ENCODE measurements around the gene GGA3. TPM values are rescaled to one million over a fixed set of nuclear protein-coding genes. Genes with fewer than 3 reads are reported as not detected.
"Not testable (repeated sequence)": the region's sequence is repeated elsewhere in the genome, so short reads cannot be mapped to it uniquely, and the experiment has no call there.

GGA3 gene
- polyA plus RNA-seq, 1 donor, result 41.3 TPM

GRCh38 chr17:75218131-75218530 is 43.3 kb downstream of the GGA3 start:
- WGBS (ENCODE audit: insufficient coverage, low lambda C conversion rate), result no CpG with 5 or more reads among the region's 6 CpGs
- peaks cover 73% of the 10 kb centered on the region for H3K36me3 ChIP-seq (ENCODE audit: control insufficient read depth, insufficient read depth, low read length)
- H3K4me1 ChIP-seq (ENCODE audit: control insufficient read depth, insufficient read depth, low read length), result no peaks in the 10 kb centered on the region
- no peak for DNase-seq
- no peak overlapping the region for H3K27ac ChIP-seq (ENCODE audit: low read length)
- H3K27me3 ChIP-seq (ENCODE audit: control insufficient read depth, insufficient read depth, low read length), result no peaks in the 10 kb centered on the region
- no peaks in the 10 kb centered on the region for H3K9me3 ChIP-seq (ENCODE audit: control insufficient read depth, low read depth, low read length)
- no peak overlapping the region for H3K4me3 ChIP-seq (ENCODE audit: low read length)

GRCh38 chr17:75209061-75209460 is 52.3 kb downstream of the GGA3 start:
- DNase-seq, result no peak
- H3K27me3 ChIP-seq (ENCODE audit: control insufficient read depth, insufficient read depth, low read length), result no peaks in the 10 kb centered on the region
- H3K27ac ChIP-seq (ENCODE audit: low read length), result no peak overlapping the region
- H3K4me1 ChIP-seq (ENCODE audit: control insufficient read depth, insufficient read depth, low read length), result peaks cover 19% of the 10 kb centered on the region
- H3K9me3 ChIP-seq (ENCODE audit: control insufficient read depth, low read depth, low read length), result no peaks in the 10 kb centered on the region
- no peak overlapping the region for H3K4me3 ChIP-seq (ENCODE audit: low read length)
- peaks cover 38% of the 10 kb centered on the region for H3K36me3 ChIP-seq (ENCODE audit: control insufficient read depth, insufficient read depth, low read length)
- 91% methylated on average over 1 of the region's 3 CpGs for WGBS (ENCODE audit: insufficient coverage, low lambda C conversion rate)

- no peaks in the 10 kb centered on the region for H3K9me3 ChIP-seq (ENCODE audit: control insufficient read depth, low read depth, low read length)
- H3K4me1 ChIP-seq (ENCODE audit: control insufficient read depth, insufficient read depth, low read length), result peaks cover 19% of the 10 kb centered on the region
- peaks cover 32% of the 10 kb centered on the region for H3K36me3 ChIP-seq (ENCODE audit: control insufficient read depth, insufficient read depth, low read length)
- WGBS (ENCODE audit: insufficient coverage, low lambda C conversion rate), result 69% methylated on average over 3 of the region's 9 CpGs
- H3K4me3 ChIP-seq (ENCODE audit: low read length), result no peak overlapping the region
- H3K27ac ChIP-seq (ENCODE audit: low read length), result peak overlapping the region; percentile 70
- DNase-seq, result peak; percentile 52 to 79
- no peaks in the 10 kb centered on the region for H3K27me3 ChIP-seq (ENCODE audit: control insufficient read depth, insufficient read depth, low read length)
Observed at GRCh38 chr17:75208161-75208560, 53.2 kb downstream of the GGA3 start.

GRCh38 chr17:75207760-75208159 is 53.6 kb downstream of the GGA3 start:
- no peak for DNase-seq
- no peak overlapping the region for H3K4me3 ChIP-seq (ENCODE audit: low read length)
- H3K36me3 ChIP-seq (ENCODE audit: control insufficient read depth, insufficient read depth, low read length), result peaks cover 28% of the 10 kb centered on the region
- no CpG with 5 or more reads among the region's 12 CpGs for WGBS (ENCODE audit: insufficient coverage, low lambda C conversion rate)
- peak overlapping the region; percentile 70 for H3K27ac ChIP-seq (ENCODE audit: low read length)
- H3K4me1 ChIP-seq (ENCODE audit: control insufficient read depth, insufficient read depth, low read length), result peaks cover 19% of the 10 kb centered on the region
- no peaks in the 10 kb centered on the region for H3K9me3 ChIP-seq (ENCODE audit: control insufficient read depth, low read depth, low read length)
- H3K27me3 ChIP-seq (ENCODE audit: control insufficient read depth, insufficient read depth, low read length), result no peaks in the 10 kb centered on the region

- Histone ChIP-seq H3K4me1 (ENCODE audit: control insufficient read depth, insufficient read depth, low read length) (peaks cover 19% of the 10 kb centered on the region), H3K36me3 (ENCODE audit: control insufficient read depth, insufficient read depth, low read length) (peaks cover 23% of the 10 kb centered on the region)
- H3K27me3 ChIP-seq (ENCODE audit: control insufficient read depth, insufficient read depth, low read length); H3K27ac ChIP-seq (ENCODE audit: low read length); H3K9me3 ChIP-seq (ENCODE audit: control insufficient read depth, low read depth, low read length); H3K4me3 ChIP-seq (ENCODE audit: low read length); DNase-seq: not testable (repeated sequence)
- WGBS (ENCODE audit: insufficient coverage, low lambda C conversion rate), result no CpG with 5 or more reads among the region's 8 CpGs
Observed at GRCh38 chr17:75207050-75207407, 54.4 kb downstream of the GGA3 start.

GRCh38 chr17:75205793-75206163 is 55.6 kb downstream of the GGA3 start:
- DNase-seq, result no peak
- H3K27me3 ChIP-seq (ENCODE audit: control insufficient read depth, insufficient read depth, low read length), result no peaks in the 10 kb centered on the region
- no peaks in the 10 kb centered on the region for H3K9me3 ChIP-seq (ENCODE audit: control insufficient read depth, low read depth, low read length)
- H3K4me3 ChIP-seq (ENCODE audit: low read length), result peak overlapping the region; percentile 75
- H3K36me3 ChIP-seq (ENCODE audit: control insufficient read depth, insufficient read depth, low read length), result peaks cover 13% of the 10 kb centered on the region
- 0% methylated on average over 3 of the region's 22 CpGs for WGBS (ENCODE audit: insufficient coverage, low lambda C conversion rate)
- H3K4me1 ChIP-seq (ENCODE audit: control insufficient read depth, insufficient read depth, low read length), result peaks cover 19% of the 10 kb centered on the region
- peak overlapping the region; percentile 94 for H3K27ac ChIP-seq (ENCODE audit: low read length)

- WGBS (ENCODE audit: insufficient coverage, low lambda C conversion rate), result no CpG with 5 or more reads among the region's 57 CpGs
- peaks cover 8% of the 10 kb centered on the region for H3K36me3 ChIP-seq (ENCODE audit: control insufficient read depth, insufficient read depth, low read length)
- H3K4me3 ChIP-seq (ENCODE audit: low read length), result peak within 1 kb of the TSS; percentile 75
Observed at GRCh38 chr17:75205037-75205792, 56.2 kb downstream of the GGA3 start, which contains the start of gene NUP85. Gene NUP85 (plus strand): TSS chr17:75205679. CDS start chr17:75205762, 83 bp downstream.

GRCh38 chr17:75199886-75200618 is 61.4 kb downstream of the GGA3 start:
- WGBS (ENCODE audit: insufficient coverage, low lambda C conversion rate), result no CpG with 5 or more reads among the region's 6 CpGs
- Histone ChIP-seq H3K9me3 (ENCODE audit: control insufficient read depth, low read depth, low read length) (no peaks in the 10 kb centered on the region), H3K4me1 (ENCODE audit: control insufficient read depth, insufficient read depth, low read length) (peaks cover 4% of the 10 kb centered on the region), H3K36me3 (ENCODE audit: control insufficient read depth, insufficient read depth, low read length) (no peaks in the 10 kb centered on the region), H3K4me3 (ENCODE audit: low read length) (no peak overlapping the region), H3K27ac (ENCODE audit: low read length) (no peak overlapping the region), H3K27me3 (ENCODE audit: control insufficient read depth, insufficient read depth, low read length) (no peaks in the 10 kb centered on the region)
- DNase-seq, result no peak

More at GRCh38 chr17:75205037-75205792, 56.2 kb downstream of the GGA3 start, which contains the start of gene NUP85:
- DNase-seq, result peak; percentile 91 to 95
- Histone ChIP-seq H3K9me3 (ENCODE audit: control insufficient read depth, low read depth, low read length) (no peaks in the 10 kb centered on the region), H3K4me1 (ENCODE audit: control insufficient read depth, insufficient read depth, low read length) (peaks cover 19% of the 10 kb centered on the region), H3K27ac (ENCODE audit: low read length) (peak within 1 kb of the TSS; percentile 94), H3K27me3 (ENCODE audit: control insufficient read depth, insufficient read depth, low read length) (no peaks in the 10 kb centered on the region)

- no peaks in the 10 kb centered on the region for H3K36me3 ChIP-seq (ENCODE audit: control insufficient read depth, insufficient read depth, low read length)
- no peaks in the 10 kb centered on the region for H3K27me3 ChIP-seq (ENCODE audit: control insufficient read depth, insufficient read depth, low read length)
- no CpG with 5 or more reads among the region's 5 CpGs for WGBS (ENCODE audit: insufficient coverage, low lambda C conversion rate)
- H3K9me3 ChIP-seq (ENCODE audit: control insufficient read depth, low read depth, low read length), result no peaks in the 10 kb centered on the region
- no peak overlapping the region for H3K4me3 ChIP-seq (ENCODE audit: low read length)
- no peak overlapping the region for H3K27ac ChIP-seq (ENCODE audit: low read length)
- H3K4me1 ChIP-seq (ENCODE audit: control insufficient read depth, insufficient read depth, low read length), result no peaks in the 10 kb centered on the region
- DNase-seq, result no peak
Observed at GRCh38 chr17:75194879-75195278, 66.5 kb downstream of the GGA3 start.

- Histone ChIP-seq H3K27me3 (ENCODE audit: control insufficient read depth, insufficient read depth, low read length) (no peaks in the 10 kb centered on the region), H3K27ac (ENCODE audit: low read length) (no peak overlapping the region), H3K9me3 (ENCODE audit: control insufficient read depth, low read depth, low read length) (no peaks in the 10 kb centered on the region), H3K36me3 (ENCODE audit: control insufficient read depth, insufficient read depth, low read length) (no peaks in the 10 kb centered on the region), H3K4me1 (ENCODE audit: control insufficient read depth, insufficient read depth, low read length) (no peaks in the 10 kb centered on the region), H3K4me3 (ENCODE audit: low read length) (no peak overlapping the region)
- 0% methylated on average over 1 of the region's 4 CpGs for WGBS (ENCODE audit: insufficient coverage, low lambda C conversion rate)
- peak; percentile 12 to 53 for DNase-seq
Observed at GRCh38 chr17:75191584-75191983, 69.8 kb downstream of the GGA3 start.
